ENCODE measurements around the gene B3GNT9.

Gene B3GNT9

GRCh38 chr16:67148221-67148620 lies 2.6 kb downstream of the B3GNT9 start:
- H3K4me3 ChIP-seq (ENCODE audit: low read depth, low read length): no peak overlapping the region
- no peaks in the 10 kb centered on the region for H3K79me2 ChIP-seq (ENCODE audit: control insufficient read depth, insufficient read depth, low read length, poor library complexity)
- H3K23ac ChIP-seq (ENCODE audit: low read length): no peak overlapping the region
- no CpG with 5 or more reads among the region's 2 CpGs for WGBS (ENCODE audit: extremely low coverage, insufficient coverage, insufficient read length)
- H3K79me1 ChIP-seq (ENCODE audit: low read length): peaks cover 6% of the 10 kb centered on the region
- H2BK120ac ChIP-seq (ENCODE audit: insufficient read depth, low read length, poor library complexity): no peak overlapping the region
- H3K4me2 ChIP-seq (ENCODE audit: low read length): no peak overlapping the region
- no peak overlapping the region for H2BK12ac ChIP-seq (ENCODE audit: low read length)
- no peak overlapping the region for H2AK5ac ChIP-seq (ENCODE audit: low read length)
- H3K18ac ChIP-seq (ENCODE audit: low read length): no peak overlapping the region
- H3K27ac ChIP-seq (ENCODE audit: low read depth, low read length): no peak overlapping the region
- H3K9me3 ChIP-seq (ENCODE audit: insufficient read depth, low read depth, low read length): peaks cover 9% of the 10 kb centered on the region
- peaks cover 46 to 51% of the 10 kb centered on the region in 2 experiments for H3K36me3 ChIP-seq (ENCODE audit: control insufficient read depth in 1 of 2, insufficient read depth in 2 of 2, low read length in 2 of 2)
- H3K14ac ChIP-seq (ENCODE audit: low read length): no peak overlapping the region
- H3K9ac ChIP-seq (ENCODE audit: low read length): no peak overlapping the region
- no peak overlapping the region for H2BK5ac ChIP-seq (ENCODE audit: low read depth, low read length, poor library complexity)
- DNase-seq: no peak
- peaks cover 6 to 8% of the 10 kb centered on the region in 2 experiments for H3K4me1 ChIP-seq (ENCODE audit: control insufficient read depth in 1 of 2, insufficient read depth in 2 of 2, low read length in 2 of 2)
- no peak overlapping the region for H3K4ac ChIP-seq (ENCODE audit: low read depth, low read length)
- no peak overlapping the region for H4K12ac ChIP-seq (ENCODE audit: low read depth, low read length)
- H2AFZ ChIP-seq (ENCODE audit: insufficient read depth, low read length, poor library complexity): no peak overlapping the region
- no peak overlapping the region for H4K91ac ChIP-seq (ENCODE audit: low read depth, low read length)
- no peak overlapping the region for H4K8ac ChIP-seq (ENCODE audit: low read depth, low read length)
- peaks cover 12% of the 10 kb centered on the region for H3K27me3 ChIP-seq (ENCODE audit: insufficient read depth, low read length)

GRCh38 chr16:67147437-67148140 lies 3.2 kb downstream of the B3GNT9 start:
- WGBS (ENCODE audit: extremely low coverage, insufficient coverage, insufficient read length): no CpG with 5 or more reads among the region's 4 CpGs
- DNase-seq: no peak
- Histone ChIP-seq H4K91ac (ENCODE audit: low read depth, low read length) (no peak overlapping the region), H3K4me1 (ENCODE audit: control insufficient read depth in 1 of 2, insufficient read depth in 2 of 2, low read length in 2 of 2) (peaks cover 6 to 8% of the 10 kb centered on the region in 2 experiments), H4K12ac (ENCODE audit: low read depth, low read length) (no peak overlapping the region), H3K4me2 (ENCODE audit: low read length) (no peak overlapping the region), H3K4ac (ENCODE audit: low read depth, low read length) (no peak overlapping the region), H2BK5ac (ENCODE audit: low read depth, low read length, poor library complexity) (no peak overlapping the region), H2BK120ac (ENCODE audit: insufficient read depth, low read length, poor library complexity) (no peak overlapping the region), H3K79me1 (ENCODE audit: low read length) (peaks cover 6% of the 10 kb centered on the region), H3K79me2 (ENCODE audit: control insufficient read depth, insufficient read depth, low read length, poor library complexity) (no peaks in the 10 kb centered on the region), H3K36me3 (ENCODE audit: control insufficient read depth in 1 of 2, insufficient read depth in 2 of 2, low read length in 2 of 2) (peaks cover 51 to 55% of the 10 kb centered on the region in 2 experiments), H3K9ac (ENCODE audit: low read length) (no peak overlapping the region), H3K9me3 (ENCODE audit: insufficient read depth, low read depth, low read length) (peaks cover 9% of the 10 kb centered on the region), H3K27me3 (ENCODE audit: insufficient read depth, low read length) (peaks cover 12% of the 10 kb centered on the region), H3K27ac (ENCODE audit: low read depth, low read length) (no peak overlapping the region), H2AK5ac (ENCODE audit: low read length) (no peak overlapping the region), H3K14ac (ENCODE audit: low read length) (no peak overlapping the region), H3K18ac (ENCODE audit: low read length) (no peak overlapping the region), H3K23ac (ENCODE audit: low read length) (no peak overlapping the region), H2AFZ (ENCODE audit: insufficient read depth, low read length, poor library complexity) (no peak overlapping the region), H3K4me3 (ENCODE audit: low read depth, low read length) (no peak overlapping the region), H4K8ac (ENCODE audit: low read depth, low read length) (no peak overlapping the region), H2BK12ac (ENCODE audit: low read length) (no peak overlapping the region)

DNA sequence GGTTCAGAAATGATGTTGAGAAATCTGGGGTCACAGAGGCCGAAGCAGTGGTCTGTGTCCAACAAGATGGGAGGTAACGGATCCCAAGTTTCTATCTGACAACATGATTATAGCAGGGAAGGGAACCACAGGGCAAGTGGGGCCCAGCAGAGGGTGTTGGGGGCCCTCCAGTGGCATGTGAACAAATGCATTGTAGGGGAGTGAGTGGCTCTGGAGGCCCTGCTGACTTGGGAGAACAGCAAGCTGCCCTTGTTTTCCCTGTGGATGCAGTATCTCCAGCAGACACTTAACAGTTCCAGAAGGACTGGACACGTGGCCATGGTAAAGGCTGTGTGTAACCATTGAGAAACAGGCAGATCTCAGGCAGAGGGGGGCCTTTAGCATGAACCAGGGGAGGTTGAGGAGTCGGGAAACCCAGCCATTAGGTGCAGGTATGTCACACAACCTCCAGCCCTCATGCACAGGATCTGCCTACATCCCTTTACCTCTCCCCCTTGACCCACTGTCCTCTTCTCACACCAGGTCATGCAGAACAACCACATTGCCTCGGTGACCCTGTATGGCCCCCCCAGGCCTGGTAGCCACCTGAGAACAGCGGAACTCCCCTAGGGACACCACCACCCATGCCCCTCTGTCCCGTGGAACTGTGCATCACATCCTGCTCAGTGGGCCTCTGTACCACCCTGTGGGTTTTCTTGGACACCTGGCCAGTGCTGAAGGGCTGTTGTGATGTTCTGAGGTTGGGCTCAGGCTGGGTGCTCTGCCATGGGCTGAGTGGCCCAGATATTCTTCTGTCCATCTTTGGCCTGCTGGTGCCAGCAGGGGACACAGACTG lies 4.1 kb downstream of the B3GNT9 start:
- H3K18ac ChIP-seq (ENCODE audit: low read length): no peak overlapping the region
- peaks cover 12% of the 10 kb centered on the region for H3K27me3 ChIP-seq (ENCODE audit: insufficient read depth, low read length)
- no peak overlapping the region for H3K4me3 ChIP-seq (ENCODE audit: low read depth, low read length)
- no peak overlapping the region for H2AK5ac ChIP-seq (ENCODE audit: low read length)
- peaks cover 6% of the 10 kb centered on the region for H3K79me1 ChIP-seq (ENCODE audit: low read length)
- no peaks in the 10 kb centered on the region for H3K79me2 ChIP-seq (ENCODE audit: control insufficient read depth, insufficient read depth, low read length, poor library complexity)
- no peak overlapping the region for H3K23ac ChIP-seq (ENCODE audit: low read length)
- H3K4ac ChIP-seq (ENCODE audit: low read depth, low read length): no peak overlapping the region
- no peak overlapping the region for H3K14ac ChIP-seq (ENCODE audit: low read length)
- WGBS (ENCODE audit: extremely low coverage, insufficient coverage, insufficient read length): no CpG with 5 or more reads among the region's 7 CpGs
- H2AFZ ChIP-seq (ENCODE audit: insufficient read depth, low read length, poor library complexity): no peak overlapping the region
- H2BK5ac ChIP-seq (ENCODE audit: low read depth, low read length, poor library complexity): no peak overlapping the region
- peaks cover 60 to 63% of the 10 kb centered on the region in 2 experiments for H3K36me3 ChIP-seq (ENCODE audit: control insufficient read depth in 1 of 2, insufficient read depth in 2 of 2, low read length in 2 of 2)
- no peak for DNase-seq
- no peak overlapping the region for H4K8ac ChIP-seq (ENCODE audit: low read depth, low read length)
- H3K9me3 ChIP-seq (ENCODE audit: insufficient read depth, low read depth, low read length): peaks cover 9% of the 10 kb centered on the region
- H3K9ac ChIP-seq (ENCODE audit: low read length): no peak overlapping the region
- no peak overlapping the region for H4K91ac ChIP-seq (ENCODE audit: low read depth, low read length)
- no peak overlapping the region for H2BK120ac ChIP-seq (ENCODE audit: insufficient read depth, low read length, poor library complexity)
- H3K4me1 ChIP-seq (ENCODE audit: control insufficient read depth in 1 of 2, insufficient read depth in 2 of 2, low read length in 2 of 2): peaks cover 6 to 8% of the 10 kb centered on the region in 2 experiments
- no peak overlapping the region for H4K12ac ChIP-seq (ENCODE audit: low read depth, low read length)
- H3K4me2 ChIP-seq (ENCODE audit: low read length): no peak overlapping the region
- H3K27ac ChIP-seq (ENCODE audit: low read depth, low read length): no peak overlapping the region
- H2BK12ac ChIP-seq (ENCODE audit: low read length): no peak overlapping the region

GRCh38 chr16:67145746-67146145 lies 5.1 kb downstream of the B3GNT9 start:
- Histone ChIP-seq H3K36me3 (ENCODE audit: control insufficient read depth in 1 of 2, insufficient read depth in 2 of 2, low read length in 2 of 2) (peaks cover 69 to 73% of the 10 kb centered on the region in 2 experiments), H3K79me1 (ENCODE audit: low read length) (peaks cover 3% of the 10 kb centered on the region), H3K18ac (ENCODE audit: low read length) (no peak overlapping the region), H3K79me2 (ENCODE audit: control insufficient read depth, insufficient read depth, low read length, poor library complexity) (no peaks in the 10 kb centered on the region), H2AK5ac (ENCODE audit: low read length) (no peak overlapping the region), H2BK5ac (ENCODE audit: low read depth, low read length, poor library complexity) (no peak overlapping the region), H4K91ac (ENCODE audit: low read depth, low read length) (no peak overlapping the region), H3K9ac (ENCODE audit: low read length) (no peak overlapping the region), H3K23ac (ENCODE audit: low read length) (no peak overlapping the region), H2BK12ac (ENCODE audit: low read length) (no peak overlapping the region), H3K4me3 (ENCODE audit: low read depth, low read length) (no peak overlapping the region), H3K4me1 (ENCODE audit: control insufficient read depth in 1 of 2, insufficient read depth in 2 of 2, low read length in 2 of 2) (peaks cover 6 to 8% of the 10 kb centered on the region in 2 experiments), H4K8ac (ENCODE audit: low read depth, low read length) (no peak overlapping the region), H3K4me2 (ENCODE audit: low read length) (no peak overlapping the region), H2AFZ (ENCODE audit: insufficient read depth, low read length, poor library complexity) (no peak overlapping the region), H3K27me3 (ENCODE audit: insufficient read depth, low read length) (peaks cover 11% of the 10 kb centered on the region), H3K14ac (ENCODE audit: low read length) (no peak overlapping the region), H4K12ac (ENCODE audit: low read depth, low read length) (no peak overlapping the region), H3K9me3 (ENCODE audit: insufficient read depth, low read depth, low read length) (peaks cover 11% of the 10 kb centered on the region), H3K27ac (ENCODE audit: low read depth, low read length) (no peak overlapping the region), H2BK120ac (ENCODE audit: insufficient read depth, low read length, poor library complexity) (no peak overlapping the region), H3K4ac (ENCODE audit: low read depth, low read length) (no peak overlapping the region)
- WGBS (ENCODE audit: extremely low coverage, insufficient coverage, insufficient read length): no CpG with 5 or more reads among the region's 2 CpGs
- no peak for DNase-seq
